Ovary (tissue), 9 donors: ENCODE data around the gene ASPN. TPM values are rescaled to one million over a fixed set of nuclear protein-coding genes. Genes with fewer than 3 reads are reported as not detected.

Experiments
- DNase-seq, 5 donors: peaks; one replicate each; pipeline ENCODE4 v3.0.0-alpha.2; 2019 to 2020
- H3K27ac ChIP-seq, 2 donors: fragments of 200-600 bp; one replicate each; pipeline versions ENCODE4 v1.5.1 to v1.8.0; 2019 to 2022
- H3K27me3 ChIP-seq: fragments of 200-600 bp; one replicate; pipeline ENCODE4 v1.8.0; 2022
- H3K36me3 ChIP-seq: fragments of 200-600 bp; sonication (generic); one replicate; pipeline ENCODE4 v1.5.1; 2019
- H3K4me1 ChIP-seq: one replicate; pipeline ENCODE4 v1.8.1; 2013; ENCODE audit warnings: mild to moderate bottlenecking, moderate library complexity; ENCODE audit not compliant: insufficient read depth
- H3K4me3 ChIP-seq: fragments of 200-600 bp; sonication (generic); one replicate; pipeline ENCODE4 v1.5.1; 2017
- H3K9me3 ChIP-seq, 2 donors: fragments of 200-600 bp in 1 of 2; sonication (generic) in 1 of 2; one replicate each; pipeline versions ENCODE4 v1.5.1 to v1.8.1; 2013 to 2019; ENCODE audit warnings: mild to moderate bottlenecking in 1 of 2, moderate library complexity in 1 of 2
- EP300 ChIP-seq: sonication (generic); formaldehyde crosslinking; IDR thresholded peaks from one replicate; pipeline ENCODE4 v1.6.1; 2017; ENCODE audit warnings: antibody characterized with exemption
- POLR2A ChIP-seq: fragments of 450-650 bp; IDR thresholded peaks from one replicate; pipeline ENCODE4 v1.6.1; 2017; ENCODE audit warnings: antibody characterized with exemption, mild to moderate bottlenecking, moderate library complexity
- WGBS, 3 donors: extraction: QIAGEN DNeasy Blood & Tissue Kit in 1 of 3; methylation state at CpG; one replicate each; pipeline versions ENCODE4 v1.1.5 to v1.1.7; 2013 to 2017; 5-methylcytosine and 5-hydroxymethylcytosine counted together
- intact Hi-C, 4 donors: fragments of 100-400 bp; cut with DNase I; formaldehyde crosslinking; loops; one replicate each; pipeline versions ENCODE4 v1.11.0 to v1.15.1; 2022 to 2023
- polyA plus RNA-seq, 2 donors: library from polyadenylated mRNA; stranded (reverse); fragments of 200-250 nt in 1 of 2; fragments of 350-450 nt in 1 of 2; fragmentation: Illumina TruSeq in 1 of 2; extraction: RNeasy Lipid Tissue Mini Kit (QIAGEN cat#74804) in 1 of 2; gene quantifications; one replicate each; pipeline ENCODE4 v1.2.3, GENCODE V29; 2013 to 2014
- total RNA-seq, 7 donors: library from RNA; depleted of rRNA in 2 of 7; stranded (reverse); fragments of >200 nt in 2 of 7; fragmentation: NEBNext Ultra II Directional in 3 of 7; extraction: Animal tissue kit (Norgen Biotek cat#: 25700) in 3 of 7; gene quantifications; one replicate each; pipeline versions ENCODE4 v1.1.0 to v1.2.4, GENCODE V29; 2016 to 2023
- TF ChIP-seq, protein P1 (sequence below), 3 donors: fragments of 450-650 bp in 2 of 3; fragments of 200-600 bp in 1 of 3; IDR thresholded peaks; one replicate each; pipeline versions ENCODE4 v1.5.1 to v1.8.0; 2016 to 2022; ENCODE audit warnings: antibody characterized with exemption in 3 of 3, mild to moderate bottlenecking in 1 of 3
- donor health status: DM: no; HTN: no; CAD: no; lungs with moderate emphysema.
- donor health status: DM: no; HTN: no; CAD: no.
- donor health status: Bipolar disorder and iron deficiency.
- donor health status: DM: yes; HTN: yes; CAD: no.
- donor health status: DM: no; HTN: no; CAD: no.
- donor health status: DM: yes; HTN: yes; CAD: no.

The ASPN gene
- total and polyA plus RNA-seq, 9 donors: 0.90 to 39.5 (median 4.5) TPM

DNA sequence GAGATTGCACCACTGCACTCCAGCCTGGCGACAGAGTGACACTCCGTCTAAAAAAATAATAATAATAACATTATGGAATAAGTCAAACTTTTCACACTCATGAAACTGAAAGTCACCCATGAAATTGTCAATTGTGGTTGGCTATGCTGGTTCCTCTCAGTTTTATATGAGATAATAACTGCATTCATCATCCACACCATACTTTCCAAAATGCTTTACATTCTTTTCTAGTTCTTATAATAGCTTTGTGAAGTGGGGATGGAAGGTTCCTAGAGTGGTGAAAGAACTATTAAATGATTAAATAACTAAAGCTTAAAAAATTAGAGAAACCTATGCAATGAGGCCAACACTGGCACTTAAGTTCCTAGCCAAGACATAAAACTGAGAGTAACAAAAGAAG is 12.6 kb upstream of the ASPN start:
- WGBS, 3 donors: 92 to 96% (median 93%) methylated on average over 2 of the region's 2 CpGs
- peaks cover 3% of the 10 kb centered on the region for H3K4me1 ChIP-seq
- H3K27me3 ChIP-seq: no peaks in the 10 kb centered on the region
- H3K9me3 ChIP-seq: no peaks in the 10 kb centered on the region
- TF ChIP-seq, protein P1, sequence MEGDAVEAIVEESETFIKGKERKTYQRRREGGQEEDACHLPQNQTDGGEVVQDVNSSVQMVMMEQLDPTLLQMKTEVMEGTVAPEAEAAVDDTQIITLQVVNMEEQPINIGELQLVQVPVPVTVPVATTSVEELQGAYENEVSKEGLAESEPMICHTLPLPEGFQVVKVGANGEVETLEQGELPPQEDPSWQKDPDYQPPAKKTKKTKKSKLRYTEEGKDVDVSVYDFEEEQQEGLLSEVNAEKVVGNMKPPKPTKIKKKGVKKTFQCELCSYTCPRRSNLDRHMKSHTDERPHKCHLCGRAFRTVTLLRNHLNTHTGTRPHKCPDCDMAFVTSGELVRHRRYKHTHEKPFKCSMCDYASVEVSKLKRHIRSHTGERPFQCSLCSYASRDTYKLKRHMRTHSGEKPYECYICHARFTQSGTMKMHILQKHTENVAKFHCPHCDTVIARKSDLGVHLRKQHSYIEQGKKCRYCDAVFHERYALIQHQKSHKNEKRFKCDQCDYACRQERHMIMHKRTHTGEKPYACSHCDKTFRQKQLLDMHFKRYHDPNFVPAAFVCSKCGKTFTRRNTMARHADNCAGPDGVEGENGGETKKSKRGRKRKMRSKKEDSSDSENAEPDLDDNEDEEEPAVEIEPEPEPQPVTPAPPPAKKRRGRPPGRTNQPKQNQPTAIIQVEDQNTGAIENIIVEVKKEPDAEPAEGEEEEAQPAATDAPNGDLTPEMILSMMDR (IDR thresholded peaks at IDR 0.05): no peak
- TF ChIP-seq EP300 (no peak), POLR2A (no peak)
- H3K27ac ChIP-seq: no peak overlapping the region
- H3K36me3 ChIP-seq: no peaks in the 10 kb centered on the region
- DNase-seq: no peak
- intact Hi-C loops: no loop called here
- no peak overlapping the region for H3K4me3 ChIP-seq

DNA sequence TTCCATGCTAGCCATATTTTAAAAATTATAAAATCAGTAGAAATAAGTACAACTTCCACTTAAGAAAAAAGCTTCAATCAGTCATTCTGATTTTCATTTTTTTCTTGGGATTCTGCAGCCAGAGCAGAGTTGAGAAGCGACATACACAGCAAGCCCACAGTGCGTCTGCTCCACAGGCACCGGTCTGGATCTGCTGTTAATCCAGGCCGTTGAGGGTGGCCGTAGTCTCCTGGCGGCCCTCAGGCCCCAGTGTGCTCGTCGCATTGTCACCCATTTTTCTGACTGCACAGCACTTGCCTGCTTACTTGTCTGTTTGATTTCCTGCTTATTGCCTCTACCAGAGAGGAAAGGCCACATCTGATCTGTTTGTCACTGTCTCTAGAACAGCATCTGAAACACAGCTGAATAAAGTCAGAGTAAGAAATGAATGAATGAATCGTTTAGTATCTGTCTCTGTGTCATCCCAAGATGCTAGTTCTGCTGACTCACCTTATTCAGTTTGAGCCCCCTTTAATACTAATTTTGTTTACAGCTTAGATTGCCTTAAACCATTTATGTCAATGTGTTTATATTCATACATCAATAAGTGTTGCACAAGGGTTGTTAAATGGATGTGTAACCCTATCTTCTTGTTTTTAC is 11.6 kb upstream of the ASPN start:
- DNase-seq: no peak
- no peaks in the 10 kb centered on the region for H3K36me3 ChIP-seq
- H3K27me3 ChIP-seq: no peaks in the 10 kb centered on the region
- WGBS, 3 donors: 80 to 94% (median 90%) methylated on average over 9 of the region's 9 CpGs
- H3K27ac ChIP-seq: no peak overlapping the region
- no peak overlapping the region for H3K4me3 ChIP-seq
- no peaks in the 10 kb centered on the region for H3K9me3 ChIP-seq
- intact Hi-C loops: no loop called here
- peaks cover 1% of the 10 kb centered on the region for H3K4me1 ChIP-seq
- no peak for TF ChIP-seq POLR2A
- TF ChIP-seq, protein P1 (IDR thresholded peaks at IDR 0.05): no peak
- TF ChIP-seq EP300: no peak

DNA sequence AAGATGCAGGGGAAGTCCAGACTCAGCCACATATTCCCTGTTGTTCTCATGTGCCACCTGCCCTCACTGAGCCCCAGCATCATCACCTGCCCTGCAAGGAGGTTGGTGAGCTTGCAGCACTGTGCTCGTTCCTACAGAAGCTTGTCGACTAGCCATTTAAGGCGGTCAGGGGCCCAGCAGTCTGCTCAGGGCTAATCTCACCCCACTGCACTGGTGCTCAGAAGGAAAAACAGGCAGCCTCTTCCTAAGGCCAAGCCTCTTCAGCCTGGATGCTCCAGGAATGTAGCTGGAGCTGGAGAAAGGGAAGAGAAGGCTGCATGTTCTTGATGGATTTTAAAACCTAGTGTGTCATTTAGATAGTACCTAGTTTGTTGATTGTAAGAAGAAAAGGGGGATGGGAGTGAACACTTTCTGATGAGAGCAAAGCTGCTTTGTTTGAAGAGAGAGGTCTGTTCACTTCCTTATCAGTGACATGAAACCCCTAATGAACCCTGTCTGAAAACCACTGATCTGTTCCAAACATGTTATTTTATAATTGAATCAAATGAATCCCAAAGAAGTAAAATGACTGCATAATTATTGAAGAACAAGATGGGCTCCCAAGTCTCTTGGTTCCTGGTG is 10.6 kb upstream of the ASPN start:
- no peaks in the 10 kb centered on the region for H3K27me3 ChIP-seq
- WGBS, 3 donors: 48 to 74% (median 59%) methylated on average over 3 of the region's 3 CpGs
- no peak overlapping the region for H3K4me3 ChIP-seq
- H3K27ac ChIP-seq: no peak overlapping the region
- intact Hi-C loops: no loop called here
- no peak for TF ChIP-seq POLR2A
- TF ChIP-seq, protein P1 (IDR thresholded peaks at IDR 0.05): no peak
- no peak for TF ChIP-seq EP300
- H3K4me1 ChIP-seq: no peaks in the 10 kb centered on the region
- H3K9me3 ChIP-seq: no peaks in the 10 kb centered on the region
- no peak for DNase-seq
- no peaks in the 10 kb centered on the region for H3K36me3 ChIP-seq

DNA sequence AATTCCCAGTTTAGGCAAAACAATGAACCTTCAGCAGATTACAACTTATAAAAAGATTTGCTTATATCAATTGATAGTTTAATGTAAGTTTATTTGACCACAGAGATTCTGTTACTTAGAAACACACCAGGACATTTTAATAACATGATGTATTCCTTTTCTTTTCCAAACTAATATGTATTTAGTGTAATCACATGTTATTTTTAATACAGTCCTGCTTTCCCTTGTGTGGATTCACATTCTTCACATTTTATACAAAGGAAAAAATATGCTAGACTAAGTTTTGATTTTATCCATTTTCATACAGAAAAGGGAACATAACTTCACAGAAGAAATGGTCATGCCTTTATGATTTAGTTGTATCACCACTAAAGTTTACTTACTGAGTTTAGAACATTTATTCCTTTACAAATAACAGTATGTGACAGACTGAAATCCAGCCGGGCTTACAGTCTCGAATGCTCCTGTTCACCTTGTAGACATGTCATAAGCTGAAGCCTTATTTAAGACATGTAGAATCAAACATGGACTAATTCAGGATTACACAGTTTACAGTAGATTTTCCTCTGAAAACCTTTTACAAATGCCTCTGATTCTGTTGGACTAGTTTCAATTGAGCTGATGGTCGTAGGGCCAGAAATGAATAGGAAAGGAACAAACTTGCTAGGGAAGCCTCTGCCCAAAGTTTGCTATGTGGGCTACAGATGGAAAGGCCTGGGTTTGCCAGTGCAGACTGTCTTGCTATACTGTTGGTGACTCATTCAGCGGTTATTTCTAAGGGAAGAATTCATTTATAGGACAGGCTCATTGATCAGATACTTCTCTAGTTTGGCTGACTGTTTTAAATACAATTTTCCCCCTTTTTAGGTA is 6.6 kb upstream of the ASPN start:
- Histone ChIP-seq H3K4me3 (no peak overlapping the region), H3K4me1 (peaks cover 2% of the 10 kb centered on the region), H3K27me3 (no peaks in the 10 kb centered on the region), H3K9me3 (no peaks in the 10 kb centered on the region), H3K36me3 (no peaks in the 10 kb centered on the region), H3K27ac (peak overlapping the region in 1 of 2 donors; percentile 3)
- DNase-seq: no peak
- intact Hi-C loops: no loop called here
- WGBS, 3 donors: 33 to 41% (median 35%) methylated on average over 4 of the region's 4 CpGs
- no peak for TF ChIP-seq POLR2A
- no peak for TF ChIP-seq EP300
- TF ChIP-seq, protein P1 (IDR thresholded peaks at IDR 0.05): no peak
